Vagina (tissue), 2 donors: Measurements from ENCODE around the gene CNKSR2. TPM values are rescaled to one million over a fixed set of nuclear protein-coding genes. Genes with fewer than 3 reads are reported as not detected.

Source experiments
- DNase-seq, 2 donors: peaks; one replicate each; pipeline ENCODE4 v3.0.0-alpha.2; 2017; ENCODE audit errors: extremely low spot score in 2 of 2
- H3K27ac ChIP-seq: fragments of 200-600 bp; sonication (generic); one replicate; pipeline ENCODE4 v1.5.1; 2019
- H3K27me3 ChIP-seq: fragments of 200-600 bp; sonication (generic); one replicate; pipeline ENCODE4 v1.5.1; 2019
- H3K36me3 ChIP-seq, 2 donors: fragments of 200-600 bp; sonication (generic); one replicate each; pipeline ENCODE4 v1.5.1; 2017 to 2019
- H3K4me1 ChIP-seq: fragments of 200-600 bp; sonication (generic); one replicate; pipeline ENCODE4 v1.5.1; 2019
- H3K4me3 ChIP-seq, 2 donors: fragments of 200-600 bp; sonication (generic); 1 replicate in 1 of 2; 2 replicates in 1 of 2; pipeline ENCODE4 v1.5.1; 2016 to 2019
- H3K9me3 ChIP-seq: fragments of 200-600 bp; sonication (generic); one replicate; pipeline ENCODE4 v1.5.1; 2019
- POLR2A ChIP-seq, 2 donors: fragments of 450-650 bp; IDR thresholded peaks; one replicate each; pipeline ENCODE4 v1.6.1; 2017; ENCODE audit warnings: antibody characterized with exemption in 2 of 2, mild to moderate bottlenecking in 2 of 2, moderate library complexity in 2 of 2
- POLR2AphosphoS5 ChIP-seq, 2 donors: sonication (generic); formaldehyde crosslinking; IDR thresholded peaks; one replicate each; pipeline ENCODE4 v1.9.0; 2017; ENCODE audit warnings: antibody characterized with exemption in 2 of 2, mild to moderate bottlenecking in 2 of 2, low read depth in 1 of 2; ENCODE audit not compliant: insufficient read depth in 1 of 2
- intact Hi-C: fragments of 100-400 bp; cut with DNase I; formaldehyde crosslinking; loops from one replicate; pipeline ENCODE4 v1.15.1; 2023
- total RNA-seq: library from RNA; depleted of rRNA; stranded (reverse); fragments of >200 nt; gene quantifications from one replicate; pipeline ENCODE4 v1.2.3, GENCODE V29; 2016
- TF ChIP-seq, protein P1 (sequence below), 3 experiments: fragments of 450-650 bp in 2 of 3; fragments of 200-600 bp in 1 of 3; sonication (generic) in 1 of 3; IDR thresholded peaks; one replicate each; pipeline ENCODE4 v1.5.1; 2017 to 2019; ENCODE audit warnings: antibody characterized with exemption in 3 of 3, mild to moderate bottlenecking in 2 of 3, moderate library complexity in 2 of 3

The CNKSR2 gene
- total RNA-seq, 1 donor from 2014 or later: 4.2 TPM

DNA sequence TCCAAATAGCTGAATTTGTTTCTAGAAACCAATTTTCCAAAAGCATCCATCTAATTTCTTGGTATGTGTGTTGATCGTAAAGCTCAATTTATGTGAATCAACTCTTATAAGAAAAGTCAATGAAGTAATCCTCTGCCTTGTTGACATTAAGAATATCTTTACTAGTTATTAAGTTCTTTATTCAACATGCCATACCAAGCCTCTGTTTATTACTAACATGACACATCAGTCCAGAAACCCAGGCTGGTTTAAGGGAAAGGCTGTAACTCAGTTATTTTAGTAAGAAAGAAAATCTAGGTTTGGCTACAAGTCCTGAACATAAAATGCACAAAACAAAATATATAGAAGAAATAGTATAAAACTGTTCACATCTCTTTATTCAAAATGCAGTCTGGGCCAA is 235.9 kb downstream of the CNKSR2 start:
- no peak for DNase-seq
- no peaks in the 10 kb centered on the region for H3K27me3 ChIP-seq
- no peaks in the 10 kb centered on the region for H3K9me3 ChIP-seq
- H3K4me3 ChIP-seq: no peak overlapping the region
- no peaks in the 10 kb centered on the region for H3K36me3 ChIP-seq
- intact Hi-C loops: no loop called here
- H3K4me1 ChIP-seq: no peaks in the 10 kb centered on the region
- no peak overlapping the region for H3K27ac ChIP-seq
- TF ChIP-seq, protein P1, sequence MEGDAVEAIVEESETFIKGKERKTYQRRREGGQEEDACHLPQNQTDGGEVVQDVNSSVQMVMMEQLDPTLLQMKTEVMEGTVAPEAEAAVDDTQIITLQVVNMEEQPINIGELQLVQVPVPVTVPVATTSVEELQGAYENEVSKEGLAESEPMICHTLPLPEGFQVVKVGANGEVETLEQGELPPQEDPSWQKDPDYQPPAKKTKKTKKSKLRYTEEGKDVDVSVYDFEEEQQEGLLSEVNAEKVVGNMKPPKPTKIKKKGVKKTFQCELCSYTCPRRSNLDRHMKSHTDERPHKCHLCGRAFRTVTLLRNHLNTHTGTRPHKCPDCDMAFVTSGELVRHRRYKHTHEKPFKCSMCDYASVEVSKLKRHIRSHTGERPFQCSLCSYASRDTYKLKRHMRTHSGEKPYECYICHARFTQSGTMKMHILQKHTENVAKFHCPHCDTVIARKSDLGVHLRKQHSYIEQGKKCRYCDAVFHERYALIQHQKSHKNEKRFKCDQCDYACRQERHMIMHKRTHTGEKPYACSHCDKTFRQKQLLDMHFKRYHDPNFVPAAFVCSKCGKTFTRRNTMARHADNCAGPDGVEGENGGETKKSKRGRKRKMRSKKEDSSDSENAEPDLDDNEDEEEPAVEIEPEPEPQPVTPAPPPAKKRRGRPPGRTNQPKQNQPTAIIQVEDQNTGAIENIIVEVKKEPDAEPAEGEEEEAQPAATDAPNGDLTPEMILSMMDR (IDR thresholded peaks at IDR 0.05): no peak
- TF ChIP-seq POLR2A (IDR thresholded peaks at IDR 0.05) (no peak), POLR2AphosphoS5 (IDR thresholded peaks at IDR 0.05; ENCODE audit: insufficient read depth in 1 of 2, low read depth in 1 of 2) (no peak)

DNA sequence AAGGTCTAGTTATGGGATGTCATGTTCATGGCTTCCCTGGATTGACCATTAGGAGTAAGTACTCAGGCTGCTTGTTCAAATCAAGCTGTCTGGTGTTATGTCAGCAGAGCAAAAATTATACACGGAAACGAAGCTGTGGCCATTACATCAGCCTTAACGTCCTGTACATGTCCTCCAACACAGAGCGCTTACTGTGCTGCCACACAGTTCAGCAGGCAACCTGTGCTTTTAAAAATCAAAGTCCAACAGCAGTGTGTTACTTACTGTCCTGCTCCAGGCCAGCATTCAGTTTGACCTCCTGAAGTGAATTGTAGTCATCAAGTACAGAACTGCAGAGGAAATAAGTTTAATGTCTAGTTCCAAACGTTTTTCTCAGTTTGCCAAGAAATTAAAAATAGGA is 237.9 kb downstream of the CNKSR2 start:
- H3K27me3 ChIP-seq: no peaks in the 10 kb centered on the region
- no peak overlapping the region for H3K27ac ChIP-seq
- H3K4me3 ChIP-seq: no peak overlapping the region
- intact Hi-C loops: no loop called here
- TF ChIP-seq, protein P1 (IDR thresholded peaks at IDR 0.05): no peak
- TF ChIP-seq POLR2A (IDR thresholded peaks at IDR 0.05): no peak
- TF ChIP-seq POLR2AphosphoS5 (IDR thresholded peaks at IDR 0.05; ENCODE audit: insufficient read depth in 1 of 2, low read depth in 1 of 2): no peak
- H3K9me3 ChIP-seq: no peaks in the 10 kb centered on the region
- H3K36me3 ChIP-seq: no peaks in the 10 kb centered on the region
- H3K4me1 ChIP-seq: no peaks in the 10 kb centered on the region
- no peak for DNase-seq

GRCh38 chrX:21616386-21616785 is 242.2 kb downstream of the CNKSR2 start:
- Histone ChIP-seq H3K9me3 (no peaks in the 10 kb centered on the region), H3K4me1 (no peaks in the 10 kb centered on the region), H3K27me3 (no peaks in the 10 kb centered on the region), H3K36me3 (no peaks in the 10 kb centered on the region), H3K4me3 (no peak overlapping the region), H3K27ac (no peak overlapping the region)
- TF ChIP-seq, protein P1 (IDR thresholded peaks at IDR 0.05): no peak
- TF ChIP-seq POLR2AphosphoS5 (IDR thresholded peaks at IDR 0.05; ENCODE audit: insufficient read depth in 1 of 2, low read depth in 1 of 2) (no peak), POLR2A (IDR thresholded peaks at IDR 0.05) (no peak)
- no peak for DNase-seq
- intact Hi-C loops: no loop called here

DNA sequence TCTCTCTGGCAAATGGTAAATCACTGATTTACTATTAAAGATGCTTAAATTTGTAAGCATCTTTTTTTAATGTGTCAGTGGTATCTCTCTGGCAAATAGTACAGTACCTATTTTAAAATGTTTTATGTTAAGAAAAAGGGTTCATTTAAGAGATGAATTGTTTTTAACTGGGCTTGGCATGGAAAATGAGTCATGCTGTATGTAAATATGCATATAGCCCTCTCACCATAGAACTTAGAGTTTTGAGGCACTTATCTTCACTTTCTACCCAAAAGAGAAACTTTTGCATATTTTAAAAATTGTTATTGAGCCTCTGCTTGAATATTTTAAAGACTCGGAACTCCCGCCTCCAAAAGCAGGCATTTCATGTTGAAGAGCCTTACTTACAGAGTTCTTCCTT is 246.0 kb downstream of the CNKSR2 start:
- intact Hi-C loops: no loop called here
- H3K4me1 ChIP-seq: no peaks in the 10 kb centered on the region
- no peaks in the 10 kb centered on the region for H3K9me3 ChIP-seq
- no peak overlapping the region for H3K4me3 ChIP-seq
- no peaks in the 10 kb centered on the region for H3K27me3 ChIP-seq
- TF ChIP-seq POLR2AphosphoS5 (IDR thresholded peaks at IDR 0.05; ENCODE audit: insufficient read depth in 1 of 2, low read depth in 1 of 2): no peak
- TF ChIP-seq, protein P1 (IDR thresholded peaks at IDR 0.05): no peak
- TF ChIP-seq POLR2A (IDR thresholded peaks at IDR 0.05): no peak
- no peak overlapping the region for H3K27ac ChIP-seq
- H3K36me3 ChIP-seq: no peaks in the 10 kb centered on the region
- no peak for DNase-seq

GRCh38 chrX:21623778-21624501 is 249.7 kb downstream of the CNKSR2 start:
- Histone ChIP-seq H3K27ac (no peak overlapping the region), H3K4me1 (no peaks in the 10 kb centered on the region), H3K9me3 (no peaks in the 10 kb centered on the region), H3K4me3 (no peak overlapping the region), H3K27me3 (no peaks in the 10 kb centered on the region), H3K36me3 (no peaks in the 10 kb centered on the region)
- TF ChIP-seq, protein P1 (IDR thresholded peaks at IDR 0.05): no peak
- TF ChIP-seq POLR2A (IDR thresholded peaks at IDR 0.05): no peak
- no peak for TF ChIP-seq POLR2AphosphoS5 (IDR thresholded peaks at IDR 0.05; ENCODE audit: insufficient read depth in 1 of 2, low read depth in 1 of 2)
- no peak for DNase-seq
- intact Hi-C loops: no loop called here
